HepG2 (cell line): ENCODE results near the gene ZBTB46. TPM values are rescaled to one million over a fixed set of nuclear protein-coding genes. Genes with fewer than 3 reads are reported as not detected.

Experiments
- DMAP1 ChIP-seq: IDR thresholded peaks from 2 replicates; pipeline ENCODE4 v1.6.1; 2016
- ESRRA ChIP-seq: sonication (generic); formaldehyde crosslinking; IDR thresholded peaks from 2 replicates; pipeline ENCODE4 v1.5.1; 2020; ENCODE audit warnings: mild to moderate bottlenecking, low read depth, missing genetic modification reagents
- FOXJ3 ChIP-seq: sonication (generic); formaldehyde crosslinking; IDR thresholded peaks from 2 replicates; pipeline ENCODE4 v1.4.0; 2020; ENCODE audit warnings: missing genetic modification reagents, mild to moderate bottlenecking, borderline replicate concordance
- HOXA7 ChIP-seq: sonication (generic); formaldehyde crosslinking; IDR thresholded peaks from 2 replicates; pipeline ENCODE4 v1.8.1; 2022; ENCODE audit warnings: mild to moderate bottlenecking, missing genetic modification reagents, moderate library complexity
- MTF1 ChIP-seq: sonication (generic); formaldehyde crosslinking; IDR thresholded peaks from 2 replicates; pipeline ENCODE4 v1.5.0; 2020; ENCODE audit warnings: missing genetic modification reagents
- PAWR ChIP-seq: sonication (generic); formaldehyde crosslinking; IDR thresholded peaks from 2 replicates; pipeline ENCODE4 v1.4.0; 2020; ENCODE audit warnings: missing genetic modification reagents, mild to moderate bottlenecking, borderline replicate concordance
- PHF20 ChIP-seq: sonication (generic); formaldehyde crosslinking; IDR thresholded peaks from 2 replicates; pipeline ENCODE4 v1.5.0; 2020; ENCODE audit warnings: mild to moderate bottlenecking, missing genetic modification reagents
- PRMT3 ChIP-seq: sonication (generic); formaldehyde crosslinking; IDR thresholded peaks from 2 replicates; pipeline ENCODE4 v1.8.1; 2022; ENCODE audit warnings: low read depth, mild to moderate bottlenecking, moderate library complexity, missing genetic modification reagents, borderline replicate concordance
- SAFB2 ChIP-seq: sonication (generic); formaldehyde crosslinking; IDR thresholded peaks from 2 replicates; pipeline ENCODE4 v1.5.1; 2020; ENCODE audit warnings: missing genetic modification reagents, low read depth, mild to moderate bottlenecking, borderline replicate concordance
- STAG1 ChIP-seq: sonication (generic); formaldehyde crosslinking; IDR thresholded peaks from 2 replicates; pipeline ENCODE4 v1.4.0; 2020; ENCODE audit warnings: missing genetic modification reagents
- ZMYM3 ChIP-seq: sonication (generic); formaldehyde crosslinking; IDR thresholded peaks from 2 replicates; pipeline ENCODE4 v1.5.1; 2020; ENCODE audit warnings: mild to moderate bottlenecking, missing genetic modification reagents
- ZNF12 ChIP-seq: sonication (generic); formaldehyde crosslinking; IDR thresholded peaks from 2 replicates; pipeline ENCODE4 v1.5.0; 2020; ENCODE audit warnings: missing genetic modification reagents
- ZNF264 ChIP-seq: sonication (generic); formaldehyde crosslinking; IDR thresholded peaks from 2 replicates; pipeline ENCODE4 v1.4.0; 2020; ENCODE audit warnings: missing genetic modification reagents
- ZNF34 ChIP-seq: sonication (generic); formaldehyde crosslinking; IDR thresholded peaks from 2 replicates; pipeline ENCODE4 v1.4.0; 2020; ENCODE audit warnings: mild to moderate bottlenecking, missing genetic modification reagents, borderline replicate concordance
- ZNF570 ChIP-seq: sonication (generic); formaldehyde crosslinking; IDR thresholded peaks from 2 replicates; pipeline ENCODE4 v1.4.0; 2020; ENCODE audit warnings: mild to moderate bottlenecking, missing genetic modification reagents, borderline replicate concordance
- ZNF614 ChIP-seq: IDR thresholded peaks from 2 replicates; pipeline ENCODE4 v1.6.1; 2018; ENCODE audit warnings: missing biosample characterization, missing genetic modification reagents, inconsistent platforms, borderline replicate concordance
- polyA plus RNA-seq, 8 experiments: library from polyadenylated mRNA; depleted of rRNA in 3 of 8; stranded (reverse) in 7 of 8; unstranded in 1 of 8; fragments of >200 nt; fragmentation: Illumina TruSeq in 4 of 8; extraction: Trizol in 4 of 8; gene quantifications; 2 replicates each; pipeline versions ENCODE4 v1.2.1 to v1.2.3, GENCODE V29; 2011 to 2016; ENCODE audit warnings: low read depth in 4 of 8, missing spikeins in 1 of 8, mixed read lengths in 1 of 8; ENCODE audit not compliant: insufficient read depth in 1 of 8
- total RNA-seq, 5 experiments: library from RNA; depleted of rRNA; stranded (reverse); fragments of >200 nt; fragmentation: Illumina TruSeq; extraction: Trizol; gene quantifications; 2 replicates each; pipeline ENCODE4 v1.2.3, GENCODE V29; 2016; ENCODE audit warnings: low read depth in 1 of 5
- TF ChIP-seq, protein P1 (sequence below): sonication (generic); formaldehyde crosslinking; IDR thresholded peaks from 2 replicates; pipeline ENCODE4 v1.8.1; 2023; ENCODE audit warnings: missing genetic modification reagents, inconsistent platforms, borderline replicate concordance
- TF ChIP-seq, protein P2 (sequence below), 2 experiments: sonication (generic) in 1 of 2; formaldehyde crosslinking in 1 of 2; IDR thresholded peaks; 2 replicates each; pipeline versions ENCODE4 v1.4.0 to v1.6.1; 2018 to 2020; ENCODE audit warnings: missing genetic modification reagents in 2 of 2, borderline replicate concordance in 1 of 2, low read depth in 1 of 2, mild to moderate bottlenecking in 1 of 2, missing biosample characterization in 1 of 2
- TF ChIP-seq, protein P3 (sequence below): sonication (generic); formaldehyde crosslinking; IDR thresholded peaks from 2 replicates; pipeline ENCODE4 v1.4.0; 2020; ENCODE audit warnings: missing genetic modification reagents
- TF ChIP-seq, protein P4 (sequence below): sonication (generic); formaldehyde crosslinking; IDR thresholded peaks from 2 replicates; pipeline ENCODE4 v1.9.0; 2022; ENCODE audit warnings: missing genetic modification reagents, mild to moderate bottlenecking, borderline replicate concordance
- TF ChIP-seq, protein P5 (sequence below): sonication (generic); formaldehyde crosslinking; conservative IDR thresholded peaks from 2 replicates; pipeline ENCODE4 v1.4.0; 2020; ENCODE audit warnings: missing genetic modification reagents
- TF ChIP-seq, protein P6 (sequence below): IDR thresholded peaks from 2 replicates; pipeline ENCODE4 v1.6.1; 2016; ENCODE audit warnings: mild to moderate bottlenecking

The ZBTB46 gene
- total and polyA plus RNA-seq, 2 of the 13 experiments (the other 11 are each of a cell fraction or from before 2014, with no cell fraction given) = 1.6 to 13.5 TPM

DNA sequence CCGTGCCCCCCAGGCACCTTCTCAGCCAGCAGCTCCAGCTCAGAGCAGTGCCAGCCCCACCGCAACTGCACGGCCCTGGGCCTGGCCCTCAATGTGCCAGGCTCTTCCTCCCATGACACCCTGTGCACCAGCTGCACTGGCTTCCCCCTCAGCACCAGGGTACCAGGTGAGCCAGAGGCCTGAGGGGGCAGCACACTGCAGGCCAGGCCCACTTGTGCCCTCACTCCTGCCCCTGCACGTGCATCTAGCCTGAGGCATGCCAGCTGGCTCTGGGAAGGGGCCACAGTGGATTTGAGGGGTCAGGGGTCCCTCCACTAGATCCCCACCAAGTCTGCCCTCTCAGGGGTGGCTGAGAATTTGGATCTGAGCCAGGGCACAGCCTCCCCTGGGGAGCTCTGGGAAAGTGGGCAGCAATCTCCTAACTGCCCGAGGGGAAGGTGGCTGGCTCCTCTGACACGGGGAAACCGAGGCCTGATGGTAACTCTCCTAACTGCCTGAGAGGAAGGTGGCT lies 133.7 kb downstream of the ZBTB46 start (continued):
- no peak for TF ChIP-seq FOXJ3 (CRISPR knock-in tag)
- TF ChIP-seq PRMT3 (CRISPR knock-in tag) = no peak
- TF ChIP-seq, protein P1, sequence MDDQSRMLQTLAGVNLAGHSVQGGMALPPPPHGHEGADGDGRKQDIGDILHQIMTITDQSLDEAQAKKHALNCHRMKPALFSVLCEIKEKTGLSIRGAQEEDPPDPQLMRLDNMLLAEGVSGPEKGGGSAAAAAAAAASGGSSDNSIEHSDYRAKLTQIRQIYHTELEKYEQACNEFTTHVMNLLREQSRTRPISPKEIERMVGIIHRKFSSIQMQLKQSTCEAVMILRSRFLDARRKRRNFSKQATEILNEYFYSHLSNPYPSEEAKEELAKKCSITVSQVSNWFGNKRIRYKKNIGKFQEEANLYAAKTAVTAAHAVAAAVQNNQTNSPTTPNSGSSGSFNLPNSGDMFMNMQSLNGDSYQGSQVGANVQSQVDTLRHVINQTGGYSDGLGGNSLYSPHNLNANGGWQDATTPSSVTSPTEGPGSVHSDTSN (CRISPR knock-in tag) = no peak
- no peak for TF ChIP-seq ZNF34 (CRISPR knock-in tag)
- TF ChIP-seq, protein P2, sequence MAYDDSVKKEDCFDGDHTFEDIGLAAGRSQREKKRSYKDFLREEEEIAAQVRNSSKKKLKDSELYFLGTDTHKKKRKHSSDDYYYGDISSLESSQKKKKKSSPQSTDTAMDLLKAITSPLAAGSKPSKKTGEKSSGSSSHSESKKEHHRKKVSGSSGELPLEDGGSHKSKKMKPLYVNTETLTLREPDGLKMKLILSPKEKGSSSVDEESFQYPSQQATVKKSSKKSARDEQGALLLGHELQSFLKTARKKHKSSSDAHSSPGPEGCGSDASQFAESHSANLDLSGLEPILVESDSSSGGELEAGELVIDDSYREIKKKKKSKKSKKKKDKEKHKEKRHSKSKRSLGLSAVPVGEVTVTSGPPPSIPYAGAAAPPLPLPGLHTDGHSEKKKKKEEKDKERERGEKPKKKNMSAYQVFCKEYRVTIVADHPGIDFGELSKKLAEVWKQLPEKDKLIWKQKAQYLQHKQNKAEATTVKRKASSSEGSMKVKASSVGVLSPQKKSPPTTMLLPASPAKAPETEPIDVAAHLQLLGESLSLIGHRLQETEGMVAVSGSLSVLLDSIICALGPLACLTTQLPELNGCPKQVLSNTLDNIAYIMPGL (CRISPR knock-in tag; IDR thresholded peaks at IDR 0.05; ENCODE audit: borderline replicate concordance in 1 of 2, low read depth in 1 of 2) = no peak
- no peak for TF ChIP-seq ZNF12
- peak; percentile 19; the same call in 1 of the 2 replicates for TF ChIP-seq SAFB2 (CRISPR knock-in tag)
- TF ChIP-seq DMAP1 (CRISPR knock-in tag) = no peak
- no peak for TF ChIP-seq PHF20 (CRISPR knock-in tag)
- TF ChIP-seq PAWR = no peak
- TF ChIP-seq, protein P3, sequence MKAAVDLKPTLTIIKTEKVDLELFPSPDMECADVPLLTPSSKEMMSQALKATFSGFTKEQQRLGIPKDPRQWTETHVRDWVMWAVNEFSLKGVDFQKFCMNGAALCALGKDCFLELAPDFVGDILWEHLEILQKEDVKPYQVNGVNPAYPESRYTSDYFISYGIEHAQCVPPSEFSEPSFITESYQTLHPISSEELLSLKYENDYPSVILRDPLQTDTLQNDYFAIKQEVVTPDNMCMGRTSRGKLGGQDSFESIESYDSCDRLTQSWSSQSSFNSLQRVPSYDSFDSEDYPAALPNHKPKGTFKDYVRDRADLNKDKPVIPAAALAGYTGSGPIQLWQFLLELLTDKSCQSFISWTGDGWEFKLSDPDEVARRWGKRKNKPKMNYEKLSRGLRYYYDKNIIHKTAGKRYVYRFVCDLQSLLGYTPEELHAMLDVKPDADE (CRISPR knock-in tag) = no peak
- no peak for TF ChIP-seq ZNF264 (CRISPR knock-in tag)
- TF ChIP-seq ZMYM3 (CRISPR knock-in tag) = no peak
- TF ChIP-seq, protein P4, sequence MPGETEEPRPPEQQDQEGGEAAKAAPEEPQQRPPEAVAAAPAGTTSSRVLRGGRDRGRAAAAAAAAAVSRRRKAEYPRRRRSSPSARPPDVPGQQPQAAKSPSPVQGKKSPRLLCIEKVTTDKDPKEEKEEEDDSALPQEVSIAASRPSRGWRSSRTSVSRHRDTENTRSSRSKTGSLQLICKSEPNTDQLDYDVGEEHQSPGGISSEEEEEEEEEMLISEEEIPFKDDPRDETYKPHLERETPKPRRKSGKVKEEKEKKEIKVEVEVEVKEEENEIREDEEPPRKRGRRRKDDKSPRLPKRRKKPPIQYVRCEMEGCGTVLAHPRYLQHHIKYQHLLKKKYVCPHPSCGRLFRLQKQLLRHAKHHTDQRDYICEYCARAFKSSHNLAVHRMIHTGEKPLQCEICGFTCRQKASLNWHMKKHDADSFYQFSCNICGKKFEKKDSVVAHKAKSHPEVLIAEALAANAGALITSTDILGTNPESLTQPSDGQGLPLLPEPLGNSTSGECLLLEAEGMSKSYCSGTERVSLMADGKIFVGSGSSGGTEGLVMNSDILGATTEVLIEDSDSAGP = peak; percentile 21; the same call in 1 of the 2 replicates
- TF ChIP-seq, protein P5, sequence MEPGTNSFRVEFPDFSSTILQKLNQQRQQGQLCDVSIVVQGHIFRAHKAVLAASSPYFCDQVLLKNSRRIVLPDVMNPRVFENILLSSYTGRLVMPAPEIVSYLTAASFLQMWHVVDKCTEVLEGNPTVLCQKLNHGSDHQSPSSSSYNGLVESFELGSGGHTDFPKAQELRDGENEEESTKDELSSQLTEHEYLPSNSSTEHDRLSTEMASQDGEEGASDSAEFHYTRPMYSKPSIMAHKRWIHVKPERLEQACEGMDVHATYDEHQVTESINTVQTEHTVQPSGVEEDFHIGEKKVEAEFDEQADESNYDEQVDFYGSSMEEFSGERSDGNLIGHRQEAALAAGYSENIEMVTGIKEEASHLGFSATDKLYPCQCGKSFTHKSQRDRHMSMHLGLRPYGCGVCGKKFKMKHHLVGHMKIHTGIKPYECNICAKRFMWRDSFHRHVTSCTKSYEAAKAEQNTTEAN (CRISPR knock-in tag) = no peak
- no peak for TF ChIP-seq ZNF570 (CRISPR knock-in tag)
- TF ChIP-seq STAG1 (CRISPR knock-in tag) = no peak
- no peak for TF ChIP-seq ZNF614 (CRISPR knock-in tag)
- no peak for TF ChIP-seq HOXA7 (CRISPR knock-in tag)
- TF ChIP-seq, protein P6, sequence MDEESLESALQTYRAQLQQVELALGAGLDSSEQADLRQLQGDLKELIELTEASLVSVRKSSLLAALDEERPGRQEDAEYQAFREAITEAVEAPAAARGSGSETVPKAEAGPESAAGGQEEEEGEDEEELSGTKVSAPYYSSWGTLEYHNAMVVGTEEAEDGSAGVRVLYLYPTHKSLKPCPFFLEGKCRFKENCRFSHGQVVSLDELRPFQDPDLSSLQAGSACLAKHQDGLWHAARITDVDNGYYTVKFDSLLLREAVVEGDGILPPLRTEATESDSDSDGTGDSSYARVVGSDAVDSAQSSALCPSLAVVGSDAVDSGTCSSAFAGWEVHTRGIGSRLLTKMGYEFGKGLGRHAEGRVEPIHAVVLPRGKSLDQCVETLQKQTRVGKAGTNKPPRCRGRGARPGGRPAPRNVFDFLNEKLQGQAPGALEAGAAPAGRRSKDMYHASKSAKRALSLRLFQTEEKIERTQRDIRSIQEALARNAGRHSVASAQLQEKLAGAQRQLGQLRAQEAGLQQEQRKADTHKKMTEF = no peak
- no peak for TF ChIP-seq ESRRA
- no peak for TF ChIP-seq MTF1 (CRISPR knock-in tag)
